Upper lobe of left lung (tissue), 4 donors: ENCODE measurements around the gene TPO.

ENCODE experiments used
- POLR2A ChIP-seq, 4 donors: fragments of 450-650 bp; IDR thresholded peaks; one replicate each; pipeline ENCODE4 v1.5.1; 2016 to 2017; ENCODE audit warnings: antibody characterized with exemption in 4 of 4, mild to moderate bottlenecking in 2 of 4
- TF ChIP-seq, protein P1 (sequence below), 6 experiments: fragments of 450-650 bp in 4 of 6; fragments of 200-600 bp in 2 of 6; sonication (generic) in 2 of 6; IDR thresholded peaks; one replicate each; pipeline ENCODE4 v1.5.1; 2016 to 2019; ENCODE audit warnings: antibody characterized with exemption in 6 of 6

DNA sequence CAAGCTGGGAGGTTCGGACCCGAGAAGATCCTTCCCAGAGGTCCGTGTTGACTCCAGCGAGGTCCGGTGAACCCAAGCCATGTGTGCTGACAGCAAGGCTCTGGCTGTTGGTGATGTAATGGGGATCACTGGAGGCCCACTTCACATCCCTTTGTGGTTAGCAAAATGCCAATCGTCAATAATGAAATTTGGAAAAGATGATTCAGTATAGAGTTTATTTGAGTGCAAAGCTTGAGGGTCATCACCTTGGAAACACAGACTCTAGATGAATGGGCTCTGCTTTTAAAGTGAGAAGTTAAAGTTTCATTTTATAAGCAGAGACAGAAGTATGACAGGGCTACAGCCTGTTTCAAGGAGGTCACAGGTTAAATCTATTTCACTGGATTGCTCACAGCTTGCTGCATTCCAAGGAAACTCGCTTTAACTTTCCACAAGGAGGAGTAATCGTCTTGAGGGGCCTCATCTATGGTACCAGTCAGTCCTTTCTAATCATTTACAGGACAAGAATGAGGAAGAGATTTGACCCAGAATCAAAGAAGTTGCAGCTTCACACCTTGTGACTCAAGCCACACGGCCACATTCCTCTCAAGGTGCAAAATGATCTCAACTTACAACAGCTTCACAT is 140.5 kb downstream of the TPO start:
- TF ChIP-seq, protein P1, sequence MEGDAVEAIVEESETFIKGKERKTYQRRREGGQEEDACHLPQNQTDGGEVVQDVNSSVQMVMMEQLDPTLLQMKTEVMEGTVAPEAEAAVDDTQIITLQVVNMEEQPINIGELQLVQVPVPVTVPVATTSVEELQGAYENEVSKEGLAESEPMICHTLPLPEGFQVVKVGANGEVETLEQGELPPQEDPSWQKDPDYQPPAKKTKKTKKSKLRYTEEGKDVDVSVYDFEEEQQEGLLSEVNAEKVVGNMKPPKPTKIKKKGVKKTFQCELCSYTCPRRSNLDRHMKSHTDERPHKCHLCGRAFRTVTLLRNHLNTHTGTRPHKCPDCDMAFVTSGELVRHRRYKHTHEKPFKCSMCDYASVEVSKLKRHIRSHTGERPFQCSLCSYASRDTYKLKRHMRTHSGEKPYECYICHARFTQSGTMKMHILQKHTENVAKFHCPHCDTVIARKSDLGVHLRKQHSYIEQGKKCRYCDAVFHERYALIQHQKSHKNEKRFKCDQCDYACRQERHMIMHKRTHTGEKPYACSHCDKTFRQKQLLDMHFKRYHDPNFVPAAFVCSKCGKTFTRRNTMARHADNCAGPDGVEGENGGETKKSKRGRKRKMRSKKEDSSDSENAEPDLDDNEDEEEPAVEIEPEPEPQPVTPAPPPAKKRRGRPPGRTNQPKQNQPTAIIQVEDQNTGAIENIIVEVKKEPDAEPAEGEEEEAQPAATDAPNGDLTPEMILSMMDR (IDR thresholded peaks at IDR 0.05), result peak in 2 of 6 experiments; percentile 13 to 38
- TF ChIP-seq POLR2A (IDR thresholded peaks at IDR 0.05), result no peak
